Loucy (cell line): ENCODE results near the gene THEMIS.
A peak's percentile ranks its signal among the peaks of the same experiment; 100 is the strongest.

ENCODE experiments used
- H2AFZ ChIP-seq: fragments of 200-600 bp; sonication (generic); 2 replicates; pipeline ENCODE4 v1.6.0; 2016; ENCODE audit warnings: antibody characterized with exemption, mild to moderate bottlenecking, low read length, moderate library complexity
- H3F3A ChIP-seq: fragments of 200-600 bp; 2 replicates; pipeline ENCODE4 v1.6.0; 2016; ENCODE audit warnings: antibody characterized with exemption, low read depth, mild to moderate bottlenecking
- H3K27me3 ChIP-seq: fragments of 200-600 bp; sonication (generic); 2 replicates; pipeline ENCODE4 v1.6.1; 2014; ENCODE audit warnings: low read length, mild to moderate bottlenecking; ENCODE audit not compliant: insufficient read depth, poor library complexity, severe bottlenecking
- H3K36me3 ChIP-seq: fragments of 200-600 bp; sonication (generic); 2 replicates; pipeline ENCODE4 v1.6.1; 2016; ENCODE audit warnings: low read length; ENCODE audit not compliant: insufficient read depth
- H3K4me1 ChIP-seq: fragments of 200-600 bp; sonication (generic); 2 replicates; pipeline ENCODE4 v1.5.1; 2014; ENCODE audit warnings: low read length, mild to moderate bottlenecking; ENCODE audit not compliant: insufficient read depth, poor library complexity, severe bottlenecking
- H3K4me2 ChIP-seq: fragments of 200-600 bp; sonication (generic); 2 replicates; pipeline ENCODE4 v1.6.0; 2014; ENCODE audit warnings: antibody characterized with exemption, low read length, low read depth, mild to moderate bottlenecking; ENCODE audit not compliant: poor library complexity, severe bottlenecking
- H3K4me3 ChIP-seq: fragments of 200-600 bp; sonication (generic); 2 replicates; pipeline ENCODE4 v1.5.1; 2014; ENCODE audit warnings: low read length, mild to moderate bottlenecking, mixed read lengths; ENCODE audit not compliant: poor library complexity, severe bottlenecking
- H3K79me2 ChIP-seq: fragments of 200-600 bp; sonication (generic); 2 replicates; pipeline ENCODE4 v1.6.1; 2014; ENCODE audit warnings: low read length; ENCODE audit not compliant: insufficient read depth
- H3K9ac ChIP-seq: fragments of 200-600 bp; sonication (generic); 2 replicates; pipeline ENCODE4 v1.6.0; 2014; ENCODE audit warnings: mild to moderate bottlenecking, low read depth, low read length, moderate library complexity; ENCODE audit not compliant: poor library complexity, severe bottlenecking
- H3K9me2 ChIP-seq: fragments of 200-600 bp; sonication (generic); replicated peaks from 2 replicates; pipeline ENCODE4 v1.6.1; 2016; ENCODE audit warnings: low read depth, low read length, mixed read lengths
- H3K9me3 ChIP-seq: fragments of 200-600 bp; sonication (generic); 2 replicates; pipeline ENCODE4 v1.6.1; 2014; ENCODE audit warnings: mild to moderate bottlenecking, antibody characterized with exemption, low read length, low read depth; ENCODE audit not compliant: insufficient read depth
- H4K20me1 ChIP-seq: fragments of 200-600 bp; sonication (generic); 2 replicates; pipeline ENCODE4 v1.6.0; 2014; ENCODE audit warnings: antibody characterized with exemption, low read length, mild to moderate bottlenecking; ENCODE audit not compliant: insufficient read depth, poor library complexity, severe bottlenecking
- CTCF ChIP-seq: fragments of 200-600 bp; sonication (generic); conservative IDR thresholded peaks from 2 replicates; pipeline ENCODE4 v1.5.1; 2014; ENCODE audit warnings: mild to moderate bottlenecking, antibody characterized with exemption, low read length
- EZH2phosphoT487 ChIP-seq: fragments of 200-600 bp; IDR thresholded peaks from 2 replicates; pipeline ENCODE4 v1.6.1; 2018; ENCODE audit warnings: antibody characterized with exemption, mild to moderate bottlenecking, moderate library complexity, borderline replicate concordance

Gene THEMIS

GRCh38 chr6:127902933-127903332, 2.1 kb upstream of the THEMIS start:
- Histone ChIP-seq H4K20me1 (no peaks in the 10 kb centered on the region), H3F3A (no peaks in the 10 kb centered on the region), H3K9me2 (no peaks in the 10 kb centered on the region), H3K4me2 (no peak overlapping the region), H3K9me3 (0 out of 2 replicates have a peak, but pooled peaks cover 3% of the 10 kb centered on the region), H3K79me2 (peaks cover 28% of the 10 kb centered on the region), H3K4me1 (peaks cover 45% of the 10 kb centered on the region), H3K27me3 (no peaks in the 10 kb centered on the region), H2AFZ (no peak overlapping the region), H3K36me3 (no peaks in the 10 kb centered on the region), H3K9ac (no peak overlapping the region), H3K4me3 (no peak overlapping the region)
- TF ChIP-seq EZH2phosphoT487: no peak
- TF ChIP-seq CTCF: peak; percentile 27; the same call in 1 of the 2 replicates

- Histone ChIP-seq H3K9me3 (no peaks in the 10 kb centered on the region), H3F3A (no peaks in the 10 kb centered on the region), H3K9ac (peak overlapping the region; percentile 73), H3K9me2 (no peaks in the 10 kb centered on the region), H3K36me3 (no peaks in the 10 kb centered on the region), H3K79me2 (peaks cover 82% of the 10 kb centered on the region), H4K20me1 (peaks cover 20% of the 10 kb centered on the region), H3K27me3 (no peaks in the 10 kb centered on the region), H3K4me2 (peak overlapping the region; percentile 96), H3K4me1 (peaks cover 70% of the 10 kb centered on the region), H2AFZ (no peak overlapping the region; the same call in 1 of the 2 replicates), H3K4me3 (peak overlapping the region; percentile 90)
- TF ChIP-seq CTCF (no peak), EZH2phosphoT487 (no peak)
Observed at GRCh38 chr6:127897484-127897883, 3.4 kb downstream of the THEMIS start.

- no peaks in the 10 kb centered on the region for H3K27me3 ChIP-seq
- no peak for TF ChIP-seq CTCF
- no peak for TF ChIP-seq EZH2phosphoT487
- no peaks in the 10 kb centered on the region for H3K36me3 ChIP-seq
- peak overlapping the region; percentile 73 for H3K9ac ChIP-seq
- H3K4me1 ChIP-seq: peaks cover 70% of the 10 kb centered on the region
- H3F3A ChIP-seq: 0 out of 2 replicates have a peak, but pooled peaks cover 3% of the 10 kb centered on the region
- H3K79me2 ChIP-seq: peaks cover 97% of the 10 kb centered on the region
- H3K4me2 ChIP-seq: peak overlapping the region; percentile 96
- peak overlapping the region; percentile 14; the same call in 1 of the 2 replicates for H2AFZ ChIP-seq
- H3K9me2 ChIP-seq: no peaks in the 10 kb centered on the region
- H3K4me3 ChIP-seq: peak overlapping the region; percentile 90
- no peaks in the 10 kb centered on the region for H3K9me3 ChIP-seq
- peaks cover 20% of the 10 kb centered on the region for H4K20me1 ChIP-seq
Observed at GRCh38 chr6:127894051-127894450, 6.8 kb downstream of the THEMIS start.
